GM10266 (cell line): ENCODE data around the gene MOV10L1.
A peak's percentile ranks its signal among the peaks of the same experiment; 100 is the strongest.

Source experiments
- DNase-seq: peaks from one replicate; pipeline ENCODE4 v3.0.0; 2012; ENCODE audit errors: extremely low spot score
- CTCF ChIP-seq: IDR thresholded peaks from 2 replicates; pipeline ENCODE4 v1.5.1; 2012; ENCODE audit warnings: mild to moderate bottlenecking, low read depth; ENCODE audit not compliant: control insufficient read depth, insufficient read depth; ENCODE audit errors: missing control alignments

Gene MOV10L1

GRCh38 chr22:50205781-50206569 lies 116.2 kb downstream of the MOV10L1 start:
- no peak for DNase-seq

GRCh38 chr22:50206599-50206998 lies 116.8 kb downstream of the MOV10L1 start:
- DNase-seq = no peak

More at GRCh38 chr22:50205781-50206569, 116.2 kb downstream of the MOV10L1 start:
- no peak for TF ChIP-seq CTCF

GRCh38 chr22:50207383-50208140 lies 117.8 kb downstream of the MOV10L1 start:
- no peak for DNase-seq
- no peak for TF ChIP-seq CTCF

More at GRCh38 chr22:50206599-50206998, 116.8 kb downstream of the MOV10L1 start:
- peak; percentile 31 for TF ChIP-seq CTCF

- DNase-seq = no peak
- TF ChIP-seq CTCF = no peak
Observed at GRCh38 chr22:50208430-50208938, 118.7 kb downstream of the MOV10L1 start.

GRCh38 chr22:50208939-50209892 lies 119.4 kb downstream of the MOV10L1 start:
- DNase-seq = no peak
- no peak for TF ChIP-seq CTCF

- DNase-seq = peak; percentile 89
- peak; percentile 89 for TF ChIP-seq CTCF
Observed at GRCh38 chr22:50209893-50210292, 120.1 kb downstream of the MOV10L1 start.
